Measurements from ENCODE around the gene STK33. TPM values are rescaled to one million over a fixed set of nuclear protein-coding genes. Genes with fewer than 3 reads are reported as not detected.

The STK33 gene
- total RNA-seq, 2 donors from 2014 or later: 7.3 to 14.8 TPM

DNA sequence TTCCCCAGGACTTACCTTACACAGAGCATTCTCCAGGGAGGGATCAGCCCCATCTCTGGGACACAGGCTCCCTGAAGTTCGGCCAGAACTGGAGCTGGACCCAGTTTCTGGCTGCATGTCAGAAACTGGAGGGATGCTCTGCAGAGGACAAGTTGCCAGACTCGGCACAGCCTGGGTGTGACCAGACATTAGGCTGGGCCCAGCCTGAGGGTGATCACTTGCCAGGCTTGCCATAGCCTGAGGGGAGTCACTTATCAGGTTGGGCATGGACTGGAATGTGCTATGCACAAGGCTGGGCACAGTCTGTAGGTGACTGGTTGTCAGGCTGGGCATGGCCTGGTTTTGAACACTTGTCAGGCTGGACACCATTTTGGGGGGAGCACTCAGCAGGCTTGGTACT lies 30.7 kb upstream of the STK33 start:
- TF ChIP-seq, protein P1, sequence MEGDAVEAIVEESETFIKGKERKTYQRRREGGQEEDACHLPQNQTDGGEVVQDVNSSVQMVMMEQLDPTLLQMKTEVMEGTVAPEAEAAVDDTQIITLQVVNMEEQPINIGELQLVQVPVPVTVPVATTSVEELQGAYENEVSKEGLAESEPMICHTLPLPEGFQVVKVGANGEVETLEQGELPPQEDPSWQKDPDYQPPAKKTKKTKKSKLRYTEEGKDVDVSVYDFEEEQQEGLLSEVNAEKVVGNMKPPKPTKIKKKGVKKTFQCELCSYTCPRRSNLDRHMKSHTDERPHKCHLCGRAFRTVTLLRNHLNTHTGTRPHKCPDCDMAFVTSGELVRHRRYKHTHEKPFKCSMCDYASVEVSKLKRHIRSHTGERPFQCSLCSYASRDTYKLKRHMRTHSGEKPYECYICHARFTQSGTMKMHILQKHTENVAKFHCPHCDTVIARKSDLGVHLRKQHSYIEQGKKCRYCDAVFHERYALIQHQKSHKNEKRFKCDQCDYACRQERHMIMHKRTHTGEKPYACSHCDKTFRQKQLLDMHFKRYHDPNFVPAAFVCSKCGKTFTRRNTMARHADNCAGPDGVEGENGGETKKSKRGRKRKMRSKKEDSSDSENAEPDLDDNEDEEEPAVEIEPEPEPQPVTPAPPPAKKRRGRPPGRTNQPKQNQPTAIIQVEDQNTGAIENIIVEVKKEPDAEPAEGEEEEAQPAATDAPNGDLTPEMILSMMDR (IDR thresholded peaks at IDR 0.05): no peak
- no peak for TF ChIP-seq POLR2A (IDR thresholded peaks at IDR 0.05)
- Histone ChIP-seq H3K27me3 (no peaks in the 10 kb centered on the region), H3K36me3 (replicated peaks in 1 of 2; ENCODE audit: insufficient read depth in 1 of 2, low read depth in 2 of 2) (peaks cover 0 to 32% of the 10 kb centered on the region in 2 donors), H3K4me3 (no peak overlapping the region), H3K9me3 (no peaks in the 10 kb centered on the region), H3K27ac (no peak overlapping the region), H3K4me1 (no peaks in the 10 kb centered on the region)
- 86 to 88% methylated on average over 1 to 2 of the region's 2 CpGs for WGBS, 2 donors
- ATAC-seq (no peak), DNase-seq (no peak)
- intact Hi-C loops (cut with DNase I): no loop called here

- DNase-seq: no peak
- Histone ChIP-seq H3K4me1 (no peaks in the 10 kb centered on the region), H3K4me3 (no peak overlapping the region), H3K36me3 (replicated peaks in 1 of 2; ENCODE audit: insufficient read depth in 1 of 2, low read depth in 2 of 2) (peaks cover 0 to 48% of the 10 kb centered on the region in 2 donors), H3K27ac (no peak overlapping the region), H3K9me3 (no peaks in the 10 kb centered on the region), H3K27me3 (no peaks in the 10 kb centered on the region)
- TF ChIP-seq, protein P1 (IDR thresholded peaks at IDR 0.05): no peak
- no peak for TF ChIP-seq POLR2A (IDR thresholded peaks at IDR 0.05)
- WGBS, 2 donors: 40 to 72% methylated on average over 1 to 4 of the region's 4 CpGs
- ATAC-seq: no peak
- intact Hi-C loops (cut with DNase I): no loop called here
These were observed 27.1 kb upstream of the STK33 start for GRCh38 chr11:8621147-8621546.

DNA sequence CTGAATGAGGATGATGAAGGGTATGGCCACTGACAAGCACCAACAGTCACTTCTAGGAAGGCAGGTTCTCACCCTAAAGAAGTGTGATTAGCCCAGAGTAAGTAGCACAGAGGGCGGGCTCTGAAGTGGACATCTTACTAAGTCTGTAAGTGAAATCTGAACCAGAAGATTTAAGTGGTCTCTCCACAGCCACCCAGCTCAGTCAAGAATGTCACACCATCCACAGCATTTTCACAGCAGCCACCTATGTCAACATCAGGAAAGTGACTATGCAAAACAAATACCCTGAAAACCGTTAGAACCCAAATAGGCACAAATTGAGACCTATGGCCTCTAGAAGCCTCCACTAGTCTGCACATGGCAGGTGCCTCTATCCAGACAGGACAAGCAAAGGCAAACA lies 23.0 kb upstream of the STK33 start:
- H3K36me3 ChIP-seq (replicated peaks in 1 of 2; ENCODE audit: insufficient read depth in 1 of 2, low read depth in 2 of 2): peaks cover 0 to 30% of the 10 kb centered on the region in 2 donors
- ATAC-seq (no peak), DNase-seq (no peak)
- WGBS, 2 donors: 68 to 84% methylated on average over 2 of the region's 2 CpGs
- TF ChIP-seq, protein P1 (IDR thresholded peaks at IDR 0.05): no peak
- no peak for TF ChIP-seq POLR2A (IDR thresholded peaks at IDR 0.05)
- intact Hi-C loops (cut with DNase I): no loop called here
- H3K9me3 ChIP-seq: no peaks in the 10 kb centered on the region
- no peaks in the 10 kb centered on the region for H3K4me1 ChIP-seq
- H3K27me3 ChIP-seq: no peaks in the 10 kb centered on the region
- H3K4me3 ChIP-seq: no peak overlapping the region
- no peak overlapping the region for H3K27ac ChIP-seq

- intact Hi-C loops (cut with DNase I): no loop called here
- no peak overlapping the region for H3K27ac ChIP-seq
- DNase-seq (no peak), ATAC-seq (no peak)
- H3K27me3 ChIP-seq: no peaks in the 10 kb centered on the region
- peaks cover 0 to 18% of the 10 kb centered on the region in 2 donors for H3K36me3 ChIP-seq (replicated peaks in 1 of 2; ENCODE audit: insufficient read depth in 1 of 2, low read depth in 2 of 2)
- no peaks in the 10 kb centered on the region for H3K4me1 ChIP-seq
- no peaks in the 10 kb centered on the region for H3K9me3 ChIP-seq
- no peak for TF ChIP-seq POLR2A (IDR thresholded peaks at IDR 0.05)
- TF ChIP-seq, protein P1 (IDR thresholded peaks at IDR 0.05): no peak
- WGBS, 2 donors: 89 to 91% methylated on average over 4 of the region's 4 CpGs
- no peak overlapping the region for H3K4me3 ChIP-seq
These were observed 21.4 kb upstream of the STK33 start for GRCh38 chr11:8615291-8616032.

DNA sequence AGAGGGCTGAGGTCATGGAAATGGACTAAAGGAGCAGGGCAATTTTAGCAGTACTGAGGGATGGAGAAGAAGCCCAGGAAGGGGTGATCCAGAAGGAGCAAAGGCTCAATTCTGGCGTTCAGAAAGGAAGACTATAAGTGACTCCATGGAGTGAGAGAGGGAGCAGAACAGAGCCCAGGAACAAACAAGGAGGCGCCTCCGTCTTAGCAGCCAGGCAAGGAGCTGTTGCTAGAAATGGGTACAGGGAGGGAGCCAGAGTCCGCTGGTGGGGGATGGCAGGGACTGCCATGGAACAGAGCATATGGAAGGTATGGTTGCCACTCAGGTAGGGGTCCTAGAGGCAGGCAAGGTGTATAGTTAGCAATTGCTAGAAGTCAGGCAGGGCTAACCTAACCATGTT lies 20.5 kb upstream of the STK33 start:
- peaks cover 0 to 17% of the 10 kb centered on the region in 2 donors for H3K36me3 ChIP-seq (replicated peaks in 1 of 2; ENCODE audit: insufficient read depth in 1 of 2, low read depth in 2 of 2)
- intact Hi-C loops (cut with DNase I): no loop called here
- no peak for TF ChIP-seq POLR2A (IDR thresholded peaks at IDR 0.05)
- TF ChIP-seq, protein P1 (IDR thresholded peaks at IDR 0.05): no peak
- ATAC-seq (no peak), DNase-seq (no peak)
- no peak overlapping the region for H3K4me3 ChIP-seq
- WGBS, 2 donors: 88 to 93% methylated on average over 4 of the region's 4 CpGs
- H3K27ac ChIP-seq: no peak overlapping the region
- H3K27me3 ChIP-seq: no peaks in the 10 kb centered on the region
- no peaks in the 10 kb centered on the region for H3K9me3 ChIP-seq
- H3K4me1 ChIP-seq: no peaks in the 10 kb centered on the region

All from body of pancreas (tissue), 4 donors.